ENCODE data around the gene UFC1.

Gene UFC1

GRCh38 chr1:161153682-161154337 lies at the start of gene UFC1:
Gene UFC1, plus strand, starts transcription at chr1:161153978. Its CDS starts 20 bp downstream, at chr1:161153998.
- peaks cover 35% of the 10 kb centered on the region for H3K36me3 Mint-ChIP-seq (ENCODE audit: low read depth)
- H3K27me3 Mint-ChIP-seq (ENCODE audit: low read depth, poor library complexity): no peaks in the 10 kb centered on the region
- DNase-seq: peak; percentile 66
- peak within 1 kb of the TSS; percentile 100 for H3K4me3 Mint-ChIP-seq
- no peak for TF ChIP-seq CTCF (IDR thresholded peaks at IDR 0.05)
- H3K9me3 Mint-ChIP-seq: no peaks in the 10 kb centered on the region
- H3K27ac Mint-ChIP-seq: peak within 1 kb of the TSS; percentile 100
- H3K4me1 Mint-ChIP-seq: peaks cover 47% of the 10 kb centered on the region

GRCh38 chr1:161106431-161106830 lies 47.3 kb upstream of the UFC1 start:
- no peaks in the 10 kb centered on the region for H3K9me3 Mint-ChIP-seq
- H3K36me3 Mint-ChIP-seq (ENCODE audit: low read depth): peaks cover 37% of the 10 kb centered on the region
- TF ChIP-seq CTCF (IDR thresholded peaks at IDR 0.05): no peak
- DNase-seq: no peak
- no peak overlapping the region for H3K4me3 Mint-ChIP-seq
- H3K4me1 Mint-ChIP-seq: no peaks in the 10 kb centered on the region
- H3K27me3 Mint-ChIP-seq (ENCODE audit: low read depth, poor library complexity): no peaks in the 10 kb centered on the region
- H3K27ac Mint-ChIP-seq: no peak overlapping the region

- DNase-seq: no peak
- peaks cover 24% of the 10 kb centered on the region for H3K36me3 Mint-ChIP-seq (ENCODE audit: low read depth)
- H3K27me3 Mint-ChIP-seq (ENCODE audit: low read depth, poor library complexity): no peaks in the 10 kb centered on the region
- H3K27ac Mint-ChIP-seq: no peak overlapping the region
- H3K4me1 Mint-ChIP-seq: peaks cover 13% of the 10 kb centered on the region
- no peak for TF ChIP-seq CTCF (IDR thresholded peaks at IDR 0.05)
- no peak overlapping the region for H3K4me3 Mint-ChIP-seq
- H3K9me3 Mint-ChIP-seq: no peaks in the 10 kb centered on the region
Observed at GRCh38 chr1:161111117-161111516, 42.7 kb upstream of the UFC1 start.

GRCh38 chr1:161111527-161111926 lies 42.3 kb upstream of the UFC1 start:
- Mint-ChIP-seq H3K4me3 (no peak overlapping the region), H3K9me3 (no peaks in the 10 kb centered on the region)
- no peak for TF ChIP-seq CTCF (IDR thresholded peaks at IDR 0.05)

GRCh38 chr1:161113915-161114314 lies 39.9 kb upstream of the UFC1 start:
- Mint-ChIP-seq H3K4me3 (no peak overlapping the region), H3K36me3 (ENCODE audit: low read depth) (peaks cover 14% of the 10 kb centered on the region), H3K9me3 (no peaks in the 10 kb centered on the region), H3K27me3 (ENCODE audit: low read depth, poor library complexity) (no peaks in the 10 kb centered on the region), H3K4me1 (peaks cover 34% of the 10 kb centered on the region), H3K27ac (no peak overlapping the region)
- no peak for TF ChIP-seq CTCF (IDR thresholded peaks at IDR 0.05)
- DNase-seq: no peak

More at GRCh38 chr1:161111527-161111926, 42.3 kb upstream of the UFC1 start:
- Mint-ChIP-seq H3K27ac (no peak overlapping the region), H3K4me1 (peaks cover 17% of the 10 kb centered on the region), H3K27me3 (ENCODE audit: low read depth, poor library complexity) (no peaks in the 10 kb centered on the region), H3K36me3 (ENCODE audit: low read depth) (peaks cover 20% of the 10 kb centered on the region)
- DNase-seq: no peak

GRCh38 chr1:161114556-161114955 lies 39.2 kb upstream of the UFC1 start:
- Mint-ChIP-seq H3K27ac (no peak overlapping the region), H3K9me3 (no peaks in the 10 kb centered on the region), H3K36me3 (ENCODE audit: low read depth) (peaks cover 7% of the 10 kb centered on the region), H3K4me3 (no peak overlapping the region), H3K4me1 (peaks cover 40% of the 10 kb centered on the region), H3K27me3 (ENCODE audit: low read depth, poor library complexity) (no peaks in the 10 kb centered on the region)
- TF ChIP-seq CTCF (IDR thresholded peaks at IDR 0.05): no peak
- no peak for DNase-seq
